PC-9 (cell line): ENCODE data around the gene PPARA.

Experiments
- CTCF ChIP-seq: fragments of 200-600 bp; sonication (generic); conservative IDR thresholded peaks from 2 replicates; pipeline ENCODE4 v1.6.1; 2017; ENCODE audit warnings: mixed run types, antibody characterized with exemption, mild to moderate bottlenecking, moderate library complexity
- EZH2 ChIP-seq: fragments of 200-600 bp; sonication (generic); IDR thresholded peaks from 2 replicates; pipeline ENCODE4 v1.8.0; 2017; ENCODE audit warnings: antibody characterized with exemption, low read depth

- TF ChIP-seq CTCF: no peak
- TF ChIP-seq EZH2: no peak
Observed at GRCh38 chr22:46147061-46147460, 3.3 kb upstream of the PPARA start.
